ENCODE data around the gene HLA-DMB. TPM values are rescaled to one million over a fixed set of nuclear protein-coding genes. Genes with fewer than 3 reads are reported as not detected.

The HLA-DMB gene
- polyA plus RNA-seq, 3 donors, result 53.3 to 74.8 (median 60.1) TPM

DNA sequence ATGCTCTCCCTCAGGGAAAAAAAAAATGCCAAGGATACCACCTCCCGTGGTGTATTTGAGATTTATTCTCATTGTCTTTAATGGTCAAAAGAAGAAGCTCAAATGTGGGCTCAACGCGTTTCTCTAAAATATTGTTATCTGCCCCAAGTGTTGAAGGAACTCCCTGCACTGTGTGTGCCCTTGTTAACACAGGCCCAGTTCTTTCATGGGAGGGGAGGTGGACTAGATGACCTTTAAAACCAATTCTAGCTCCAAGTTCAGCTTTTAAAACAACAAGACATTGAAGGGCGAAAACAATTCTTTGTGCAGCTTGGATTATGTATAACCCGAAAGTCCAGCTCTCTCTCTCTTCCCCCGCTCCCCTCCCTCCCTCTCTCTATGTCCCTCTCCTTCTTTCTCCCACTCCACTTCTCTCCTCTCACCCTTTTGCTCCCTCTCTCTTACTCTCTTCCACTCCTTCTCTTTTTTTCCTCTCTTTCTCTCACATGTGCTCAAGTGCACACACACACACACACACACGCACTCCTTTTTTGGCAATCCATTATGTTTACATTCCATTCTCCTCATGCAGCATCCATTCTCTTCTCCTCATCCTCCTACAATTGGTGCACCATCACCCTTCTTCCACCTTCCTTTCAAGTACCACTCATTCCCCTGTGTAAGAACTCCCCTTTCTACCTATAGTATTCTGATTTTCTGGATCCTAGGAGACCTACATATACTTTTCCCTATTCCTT is 8.5 kb downstream of the HLA-DMB start:
- no peak for DNase-seq

GRCh38 chr6:32931211-32931610 is 9.6 kb downstream of the HLA-DMB start:
- DNase-seq, result no peak

- DNase-seq, result no peak
Observed at GRCh38 chr6:32922083-32922482, 18.7 kb downstream of the HLA-DMB start.

GRCh38 chr6:32920715-32921114 is 20.1 kb downstream of the HLA-DMB start:
- DNase-seq, result no peak

DNA sequence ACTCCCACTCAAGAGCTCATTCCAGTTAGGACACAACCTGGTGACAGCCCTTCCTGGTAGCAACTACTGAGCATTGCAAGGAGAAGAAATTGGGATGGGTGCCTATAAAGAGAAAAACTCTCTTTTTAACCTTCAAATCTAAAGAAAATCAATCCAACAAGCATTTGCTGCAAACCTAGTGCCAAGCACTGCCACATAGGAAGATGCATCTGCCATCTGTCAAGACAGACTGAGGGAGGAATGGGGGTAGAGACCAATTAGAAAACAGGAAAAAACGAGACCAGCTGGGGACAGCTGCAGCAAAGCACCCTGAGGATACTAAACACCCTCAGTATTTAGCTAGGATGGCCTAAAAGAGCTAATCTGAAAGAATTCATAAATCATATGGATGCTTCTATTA is 27.9 kb downstream of the HLA-DMB start:
- no peak for DNase-seq

GRCh38 chr6:32908897-32909296 is 31.9 kb downstream of the HLA-DMB start:
- no peak for DNase-seq

GRCh38 chr6:32906539-32906938 is 34.3 kb downstream of the HLA-DMB start:
- DNase-seq, result no peak

- no peak for DNase-seq
Observed at GRCh38 chr6:32905078-32905477, 35.8 kb downstream of the HLA-DMB start.

GRCh38 chr6:32903952-32904351 is 36.9 kb downstream of the HLA-DMB start:
- DNase-seq, result no peak

DNA sequence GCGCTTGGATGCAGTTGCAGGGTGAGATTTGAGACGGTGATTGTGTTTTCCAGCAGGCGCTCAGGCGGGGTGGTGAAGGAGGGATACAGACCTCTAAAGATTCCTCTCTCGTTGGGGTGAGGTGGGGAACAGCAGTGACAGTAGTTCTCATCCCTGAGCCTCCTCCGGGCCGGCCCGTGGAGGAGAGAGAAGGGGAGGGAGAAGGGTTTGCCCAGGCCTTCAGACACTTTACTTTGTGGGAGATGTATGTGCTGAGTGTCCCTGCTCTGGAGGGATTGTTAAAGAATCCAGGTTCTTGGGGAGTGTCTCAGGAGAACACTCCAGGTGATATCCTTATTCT is 45.9 kb downstream of the HLA-DMB start:
- no peak for DNase-seq

DNA sequence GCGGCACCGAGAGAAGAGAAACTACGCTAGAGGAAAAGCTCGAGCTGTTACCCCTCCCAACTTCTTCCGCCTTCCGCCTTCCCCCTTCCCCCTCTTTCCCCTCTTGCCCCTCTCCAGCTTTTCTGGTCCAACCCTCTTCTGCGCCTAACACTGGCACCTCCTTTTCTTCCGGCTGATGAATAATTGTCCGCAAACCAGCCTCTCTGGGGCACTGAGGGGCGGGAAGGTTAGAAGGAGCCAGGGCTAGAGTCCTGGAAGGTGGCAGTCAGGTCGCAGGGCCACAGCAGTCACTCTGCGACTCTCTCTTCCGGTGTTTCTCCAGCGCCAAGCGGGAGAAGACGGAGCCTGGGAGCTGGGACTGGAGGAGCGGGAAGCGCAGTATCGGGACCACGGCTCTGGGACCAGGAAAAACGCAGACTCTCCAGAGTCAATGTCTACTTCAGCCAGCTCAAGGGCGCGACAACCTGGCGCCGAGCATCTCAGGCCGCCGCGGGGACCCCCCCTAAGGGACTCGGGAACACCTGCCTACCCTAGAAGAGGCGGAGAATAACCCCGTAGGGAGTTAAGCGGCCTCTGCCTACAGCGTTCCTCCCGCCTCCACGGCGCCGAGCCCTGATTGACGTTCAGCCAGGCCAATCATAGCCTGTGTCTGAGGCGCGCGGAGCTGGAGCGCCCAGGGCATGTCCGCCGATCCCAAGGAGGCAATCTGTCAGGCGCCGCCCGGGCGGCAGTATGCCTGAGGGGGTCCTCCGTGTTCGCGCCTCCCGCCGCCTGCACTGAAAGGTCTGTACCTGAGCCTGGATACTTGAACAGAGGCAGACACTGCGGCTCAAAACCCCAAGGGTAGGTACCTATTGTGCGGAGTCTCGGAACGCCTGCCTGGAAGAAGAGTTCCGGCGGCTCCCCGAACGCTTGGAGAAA is 46.5 kb downstream of the HLA-DMB start:
- DNase-seq, result peak; percentile 93

- DNase-seq, result no peak
Observed at GRCh38 chr6:32890831-32891230, 50.0 kb downstream of the HLA-DMB start.

DNA sequence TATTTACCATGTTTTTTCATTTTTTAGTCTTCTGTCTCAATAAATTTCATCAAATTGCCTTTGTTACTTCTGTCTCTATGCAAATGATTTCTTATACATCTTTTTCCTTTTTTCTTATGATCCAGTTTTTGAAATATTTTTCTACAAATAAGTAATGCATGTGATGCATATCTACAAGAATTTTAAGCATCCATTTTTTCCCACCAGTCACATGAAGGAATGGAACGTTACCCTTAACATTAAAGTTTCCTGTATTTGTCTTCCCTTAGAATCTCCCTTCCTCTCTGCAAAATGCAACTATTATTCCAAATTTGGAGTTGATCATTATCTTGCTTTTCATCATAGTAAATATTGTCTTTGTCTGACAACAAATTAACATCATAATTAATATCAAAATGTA is 51.3 kb downstream of the HLA-DMB start:
- no peak for DNase-seq

DNA sequence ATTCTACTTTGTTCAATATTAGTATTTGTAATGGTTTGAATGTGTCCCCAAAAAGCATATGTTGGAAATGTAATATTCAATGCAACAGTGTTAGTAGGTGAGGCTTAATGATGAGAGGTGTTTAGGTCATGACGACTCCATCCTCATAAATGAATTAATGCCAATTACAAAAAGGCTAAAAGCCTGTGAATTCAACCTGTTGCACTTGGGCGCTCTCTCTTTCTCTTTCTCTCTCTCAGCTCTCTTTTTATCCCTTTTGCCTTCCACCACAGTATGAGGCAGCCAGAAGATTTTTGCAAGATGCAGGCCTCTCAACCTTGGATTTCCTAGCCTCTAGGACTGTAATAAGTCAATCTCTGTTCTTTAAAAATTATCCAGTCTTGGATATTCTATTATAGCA is 52.3 kb downstream of the HLA-DMB start:
- no peak for DNase-seq

GRCh38 chr6:32887616-32888015 is 53.2 kb downstream of the HLA-DMB start:
- no peak for DNase-seq

GRCh38 chr6:32886681-32887383 is 54.0 kb downstream of the HLA-DMB start:
- no peak for DNase-seq

DNA sequence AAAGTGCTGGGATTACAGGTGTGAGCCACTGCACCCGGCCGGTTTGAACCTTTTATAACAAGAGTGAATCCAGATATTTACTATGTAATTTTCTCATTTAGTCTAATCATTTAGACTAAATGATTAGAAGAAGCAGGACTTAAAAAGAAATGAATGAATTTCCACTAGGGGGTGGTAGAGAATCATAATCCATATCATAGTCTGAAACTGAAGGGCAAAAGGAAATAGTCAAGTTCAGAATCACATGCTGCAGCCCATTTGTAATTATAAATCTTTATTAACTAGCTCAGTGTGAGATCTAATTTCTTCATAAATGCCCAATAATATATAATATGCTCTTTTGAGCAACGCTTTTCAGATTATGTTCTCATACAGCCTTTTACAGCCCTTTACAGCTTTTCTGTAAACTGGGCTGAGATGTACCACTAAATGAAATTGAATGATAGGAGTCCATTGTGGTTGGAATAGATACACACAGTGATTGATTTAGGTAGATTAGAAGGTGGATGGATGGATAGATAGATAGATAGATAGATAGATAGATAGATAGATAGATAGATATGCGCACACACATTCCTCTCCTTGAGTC is 55.0 kb downstream of the HLA-DMB start:
- DNase-seq, result peak; percentile 80

Other genes with a start within 250 kb of the HLA-DMB start
- gene HLA-DQA2, start 199.6 kb downstream of the HLA-DMB start, polyA plus RNA-seq (ENCODE audit: insufficient read length in 3 of 3), result 1 to 10 TPM in 1 of 3 donors, under 1 TPM in 2; 0.14 to 1.2 (median 0.36) TPM
- 1 to 10 TPM in 2 of 3 donors, under 1 TPM in 1; 0.52 to 2.0 (median 1.5) TPM for gene HLA-DQB2, start 177.5 kb downstream of the HLA-DMB start, polyA plus RNA-seq (ENCODE audit: insufficient read length in 3 of 3)
- gene HLA-DOB, start 124.0 kb downstream of the HLA-DMB start, polyA plus RNA-seq (ENCODE audit: insufficient read length in 3 of 3), result under 1 TPM; 0.17 to 0.31 (median 0.18) TPM
- gene TAP2, start 102.3 kb downstream of the HLA-DMB start, polyA plus RNA-seq (ENCODE audit: insufficient read length in 3 of 3), result 10 to 100 TPM in 2 of 3 donors, 1 to 10 TPM in 1; 9.9 to 13.1 (median 10.5) TPM
- gene PSMB8, start 97.0 kb downstream of the HLA-DMB start, polyA plus RNA-seq (ENCODE audit: insufficient read length in 3 of 3), result 10 to 100 TPM; 21.2 to 22.0 (median 21.4) TPM
- gene TAP1, start 87.3 kb downstream of the HLA-DMB start, polyA plus RNA-seq (ENCODE audit: insufficient read length in 3 of 3), result 10 to 100 TPM in 1 of 3 donors, 1 to 10 TPM in 2; 8.6 to 11.0 (median 9.3) TPM
- gene PSMB9, start 86.8 kb downstream of the HLA-DMB start, polyA plus RNA-seq (ENCODE audit: insufficient read length in 3 of 3), result 1 to 10 TPM; 5.2 to 5.8 (median 5.5) TPM
- 10 to 100 TPM; 12.9 to 38.8 (median 30.9) TPM for gene HLA-DMA, start 12.1 kb upstream of the HLA-DMB start, polyA plus RNA-seq (ENCODE audit: insufficient read length in 3 of 3)
- 100 to 1,000 TPM; 297 to 357 (median 329) TPM for gene BRD2, start 27.6 kb upstream of the HLA-DMB start, polyA plus RNA-seq (ENCODE audit: insufficient read length in 3 of 3)
- 1 to 10 TPM; 4.4 to 6.1 (median 5.1) TPM for gene HLA-DOA, start 68.6 kb upstream of the HLA-DMB start, polyA plus RNA-seq (ENCODE audit: insufficient read length in 3 of 3)
- gene HLA-DPA1, start 132.6 kb upstream of the HLA-DMB start, polyA plus RNA-seq (ENCODE audit: insufficient read length in 3 of 3), result 10 to 100 TPM in 2 of 3 donors, 1 to 10 TPM in 1; 9.8 to 22.0 (median 21.3) TPM
- gene HLA-DPB1, start 135.0 kb upstream of the HLA-DMB start, polyA plus RNA-seq (ENCODE audit: insufficient read length in 3 of 3), result 10 to 100 TPM; 13.0 to 21.6 (median 19.9) TPM